Measurements from ENCODE around the gene CYB5B.
A peak's percentile ranks its signal among the peaks of the same experiment; 100 is the strongest.

CYB5B gene, protein sequence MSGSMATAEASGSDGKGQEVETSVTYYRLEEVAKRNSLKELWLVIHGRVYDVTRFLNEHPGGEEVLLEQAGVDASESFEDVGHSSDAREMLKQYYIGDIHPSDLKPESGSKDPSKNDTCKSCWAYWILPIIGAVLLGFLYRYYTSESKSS

DNA sequence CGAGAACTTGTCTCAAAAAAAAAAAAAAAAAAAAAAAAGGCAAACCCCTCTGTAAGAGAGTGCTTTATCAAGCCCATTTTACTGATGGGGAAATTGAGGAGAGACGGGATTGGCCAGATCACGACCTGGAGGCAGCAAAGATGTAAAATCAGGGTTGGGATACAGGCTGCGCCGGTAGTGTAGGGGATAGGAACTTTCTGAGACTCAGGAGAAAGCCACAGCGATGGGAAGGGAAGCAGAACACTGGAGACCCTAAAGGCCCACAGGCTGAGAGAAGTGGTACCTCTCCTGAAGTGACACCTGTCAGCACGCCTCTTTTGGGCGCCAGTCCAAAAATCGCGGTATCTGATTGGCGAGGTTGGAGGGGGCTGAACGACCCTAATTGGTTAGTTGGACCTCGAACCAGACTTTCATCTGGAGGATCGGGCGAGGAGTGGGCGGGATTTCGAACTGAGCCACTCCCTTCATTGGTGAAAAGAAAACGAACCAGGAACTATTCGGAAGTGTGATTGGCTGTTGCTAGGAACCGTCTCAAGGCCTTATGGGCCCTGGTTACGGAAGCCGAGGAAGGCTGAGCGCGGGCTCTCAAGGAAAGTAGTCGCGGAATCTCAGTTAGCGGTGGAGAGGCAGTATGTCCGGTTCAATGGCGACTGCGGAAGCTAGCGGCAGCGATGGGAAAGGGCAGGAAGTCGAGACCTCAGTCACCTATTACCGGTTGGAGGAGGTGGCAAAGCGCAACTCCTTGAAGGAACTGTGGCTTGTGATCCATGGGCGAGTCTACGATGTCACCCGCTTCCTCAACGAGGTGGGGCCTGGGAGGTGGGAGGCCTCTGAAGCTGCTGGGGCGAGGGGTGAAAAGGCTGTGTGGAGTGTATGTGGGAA, at the start of gene CYB5B:
Gene CYB5B, plus strand, starts transcription at position 567 of the 882 bp plus-strand sequence. Its CDS starts 65 bp downstream, at position 632.
- DNase-seq (ENCODE audit: low read depth): peak; percentile 90

DNA sequence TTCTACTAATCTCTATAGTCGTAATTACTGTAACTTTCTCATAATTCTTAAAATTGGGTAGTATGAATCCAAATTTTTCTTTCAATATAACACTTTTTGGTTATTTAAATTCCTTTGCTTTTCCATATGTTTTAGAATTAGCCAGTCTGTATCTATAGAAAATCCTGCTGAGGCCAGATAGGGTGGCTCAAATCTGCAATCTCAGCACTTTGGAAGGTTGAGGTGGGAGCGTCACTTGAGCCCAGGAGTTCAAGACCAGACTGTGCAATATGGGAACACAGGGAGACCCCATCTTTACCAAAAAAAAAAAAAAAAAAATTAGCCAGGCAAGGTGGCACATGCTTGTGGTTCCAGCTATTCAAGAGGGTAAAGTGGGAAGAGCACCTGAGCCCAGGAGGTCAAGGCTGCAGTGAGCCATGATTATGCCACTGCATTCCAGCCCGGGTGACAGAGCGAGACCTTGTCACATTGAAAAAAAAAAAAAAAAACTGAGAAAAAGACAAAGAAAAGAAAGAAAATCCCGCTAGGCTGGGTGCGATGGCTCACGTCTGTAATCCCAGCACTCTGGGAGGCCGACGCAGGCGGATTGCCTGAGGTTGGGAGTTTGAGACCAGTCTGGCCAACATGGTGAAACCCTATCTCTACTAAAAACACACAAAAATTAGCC, 47.9 kb upstream of the CYB5B start:
- no peak for DNase-seq (ENCODE audit: low read depth)

DNA sequence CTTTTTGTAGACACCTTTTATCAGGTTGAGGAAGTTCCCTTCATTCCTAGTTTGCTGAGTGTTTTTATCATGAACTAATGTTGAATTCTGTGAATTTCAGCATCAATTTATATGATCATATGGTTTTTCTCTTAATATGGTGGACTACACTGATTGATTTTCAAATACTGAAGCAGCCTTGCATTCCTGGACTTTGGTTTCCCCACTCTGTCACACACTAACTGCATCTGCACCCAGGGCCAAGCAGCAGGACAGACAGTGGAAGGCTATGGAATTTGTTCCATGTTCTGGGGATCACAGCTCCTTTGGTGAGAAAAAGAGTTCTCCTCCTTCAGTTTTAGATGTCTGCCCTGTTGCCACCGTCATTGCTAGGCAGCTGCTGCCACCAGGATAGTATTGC, 46.4 kb upstream of the CYB5B start:
- no peak for DNase-seq (ENCODE audit: low read depth)

DNA sequence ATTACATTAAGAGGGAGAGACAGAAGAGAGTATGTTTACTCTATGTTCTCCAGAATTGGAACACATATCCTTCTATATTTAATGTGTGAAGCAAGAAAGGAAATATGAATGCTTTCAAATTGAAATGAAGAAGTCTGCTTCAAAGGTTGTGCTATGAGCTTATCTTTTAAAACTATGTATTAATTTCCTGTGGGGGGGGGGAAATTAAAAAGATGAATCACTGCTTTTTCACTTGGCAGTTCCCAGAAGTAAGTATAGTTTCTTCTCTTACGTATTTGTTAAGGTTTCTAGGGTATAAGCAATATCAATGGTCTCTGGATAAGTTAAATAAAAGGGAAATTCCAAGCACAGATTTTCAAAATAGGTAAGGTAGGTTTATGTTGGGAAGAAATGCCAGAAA, 45.7 kb upstream of the CYB5B start:
- DNase-seq (ENCODE audit: low read depth): no peak

DNA sequence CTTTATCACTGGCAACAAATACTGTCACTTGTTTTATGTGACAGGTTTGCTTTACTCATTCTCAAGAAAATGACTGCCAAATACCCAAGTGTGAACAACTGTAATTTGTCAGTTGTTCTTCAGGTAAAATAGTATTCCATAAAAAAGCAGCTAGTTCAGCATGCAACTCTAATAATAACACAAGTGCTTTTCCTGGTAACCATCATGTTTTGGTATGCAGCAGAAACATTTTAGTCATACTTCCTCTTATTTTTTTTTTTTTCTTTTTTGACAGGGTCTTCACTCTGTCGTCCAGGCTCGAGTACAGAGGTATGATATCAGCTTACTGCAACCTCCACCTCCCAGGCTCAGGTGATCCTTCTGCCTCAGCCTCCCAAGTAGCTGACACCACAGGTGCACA, 43.2 kb upstream of the CYB5B start:
- DNase-seq (ENCODE audit: low read depth): no peak

DNA sequence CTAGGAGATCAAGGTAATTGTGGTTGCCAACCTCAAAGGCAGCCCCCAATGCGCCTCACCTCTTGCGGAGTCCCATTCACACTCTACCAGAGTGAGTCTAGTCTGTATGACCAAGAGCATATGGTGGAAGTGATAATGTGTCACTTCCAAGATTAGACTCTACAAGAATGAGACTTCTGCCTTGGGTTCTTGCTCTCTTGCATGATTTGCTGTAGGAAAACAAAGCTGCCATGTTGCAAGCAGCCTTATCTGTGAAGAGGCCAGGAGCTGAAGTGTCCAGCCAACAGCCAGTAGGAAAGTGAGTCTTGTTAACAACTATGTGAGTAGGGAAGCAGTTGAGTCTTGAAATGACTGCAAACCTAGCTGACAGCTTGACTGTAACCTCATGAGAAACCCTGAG, 42.0 kb upstream of the CYB5B start:
- no peak for DNase-seq (ENCODE audit: low read depth)

DNA sequence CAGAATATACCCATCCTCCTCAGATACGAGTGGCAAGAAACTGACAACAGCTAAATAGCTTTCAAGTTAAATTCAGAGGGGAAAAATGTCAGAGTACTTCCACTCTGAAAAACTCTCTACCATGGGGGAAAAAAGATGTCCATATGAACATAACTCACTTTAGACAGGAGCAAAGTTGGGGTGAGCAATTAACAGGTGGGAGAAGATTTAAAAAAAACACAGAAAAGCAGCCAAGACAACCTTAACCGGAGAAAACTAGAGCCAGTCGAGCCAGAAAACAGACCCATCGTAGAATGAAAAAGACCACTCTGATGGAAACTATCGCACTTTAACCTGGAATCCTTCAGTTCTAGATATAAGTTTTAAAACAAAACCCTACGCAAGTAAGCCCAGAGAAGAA, 39.4 kb upstream of the CYB5B start:
- no peak for DNase-seq (ENCODE audit: low read depth)

DNA sequence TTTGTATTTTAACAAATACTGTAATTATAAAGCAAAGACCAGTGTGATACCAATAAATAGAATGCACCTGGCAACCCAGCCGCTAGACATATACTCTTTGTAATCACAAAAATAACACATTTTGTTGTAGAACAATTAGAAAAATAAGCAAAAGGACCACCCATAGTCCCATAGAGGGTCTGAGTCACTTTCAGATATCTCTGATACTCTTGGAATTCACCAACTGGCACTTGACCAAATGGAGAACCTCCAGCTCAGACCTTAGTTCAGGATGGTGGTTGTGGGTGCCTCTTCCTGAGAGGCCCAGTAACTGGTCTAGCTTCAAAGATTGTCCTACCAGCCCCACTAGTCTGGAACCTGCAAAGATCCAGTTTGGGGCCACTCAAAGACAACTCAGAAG, 37.8 kb upstream of the CYB5B start:
- no peak for DNase-seq (ENCODE audit: low read depth)

DNA sequence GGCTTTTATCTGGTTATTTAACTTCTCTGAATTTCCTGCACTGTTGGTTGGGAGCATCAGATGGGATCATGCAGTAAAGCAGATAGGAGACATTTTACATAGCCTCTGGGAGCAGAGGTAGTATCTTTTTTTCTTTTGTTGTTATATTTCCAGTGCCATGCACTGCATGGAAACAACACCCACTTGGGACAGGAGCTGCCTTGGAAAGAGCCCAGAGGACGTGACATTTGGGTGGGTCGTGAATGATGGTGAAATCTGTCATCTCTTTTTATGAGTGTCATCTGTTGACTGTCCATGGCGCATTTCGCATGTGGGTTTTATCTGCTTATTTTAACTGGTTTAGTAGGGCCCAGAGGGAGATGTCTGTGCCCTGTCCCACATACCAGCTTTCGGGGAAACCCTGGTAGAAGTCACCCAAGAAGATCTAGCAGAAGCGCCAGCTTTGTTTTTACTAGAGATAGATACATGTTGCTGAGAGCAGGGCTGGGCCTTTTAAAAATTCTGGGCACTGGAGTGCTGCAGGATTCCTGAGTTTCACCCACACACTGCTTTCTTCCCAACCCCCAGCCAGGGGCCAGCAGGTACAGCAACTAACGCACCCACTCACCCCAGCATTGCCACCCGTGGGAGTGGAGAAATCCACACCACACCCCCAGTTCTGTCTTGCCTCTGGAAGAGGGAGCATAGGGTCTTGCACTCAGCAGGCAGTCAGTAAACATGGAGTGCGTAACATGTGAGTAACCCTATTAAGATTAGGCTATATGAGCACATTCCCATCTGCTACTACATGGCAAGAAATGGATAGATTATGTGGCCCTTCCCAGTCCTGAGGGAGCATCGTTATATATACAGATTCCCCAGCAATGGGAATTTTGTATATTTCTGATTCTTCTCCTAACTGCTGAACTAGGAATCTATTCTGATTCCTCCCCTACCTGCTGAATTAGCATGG, 30.2 kb upstream of the CYB5B start:
- no peak for DNase-seq (ENCODE audit: low read depth)

DNA sequence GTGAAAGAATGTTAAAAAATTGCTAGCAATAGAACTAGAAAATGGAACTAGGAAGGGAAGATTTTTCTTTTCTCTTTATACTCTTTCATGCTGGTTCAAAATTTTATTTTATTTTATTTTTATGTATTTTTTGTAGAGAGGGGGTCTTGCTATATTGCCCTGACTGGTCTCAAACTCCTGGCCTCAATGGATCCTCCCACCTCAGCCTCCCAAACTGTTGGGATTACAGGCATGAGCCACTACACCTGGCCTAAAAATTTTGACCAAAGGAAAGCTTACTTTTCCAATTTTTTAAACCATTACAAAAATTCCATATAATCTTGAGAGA, 28.6 kb upstream of the CYB5B start:
- DNase-seq (ENCODE audit: low read depth): no peak

DNA sequence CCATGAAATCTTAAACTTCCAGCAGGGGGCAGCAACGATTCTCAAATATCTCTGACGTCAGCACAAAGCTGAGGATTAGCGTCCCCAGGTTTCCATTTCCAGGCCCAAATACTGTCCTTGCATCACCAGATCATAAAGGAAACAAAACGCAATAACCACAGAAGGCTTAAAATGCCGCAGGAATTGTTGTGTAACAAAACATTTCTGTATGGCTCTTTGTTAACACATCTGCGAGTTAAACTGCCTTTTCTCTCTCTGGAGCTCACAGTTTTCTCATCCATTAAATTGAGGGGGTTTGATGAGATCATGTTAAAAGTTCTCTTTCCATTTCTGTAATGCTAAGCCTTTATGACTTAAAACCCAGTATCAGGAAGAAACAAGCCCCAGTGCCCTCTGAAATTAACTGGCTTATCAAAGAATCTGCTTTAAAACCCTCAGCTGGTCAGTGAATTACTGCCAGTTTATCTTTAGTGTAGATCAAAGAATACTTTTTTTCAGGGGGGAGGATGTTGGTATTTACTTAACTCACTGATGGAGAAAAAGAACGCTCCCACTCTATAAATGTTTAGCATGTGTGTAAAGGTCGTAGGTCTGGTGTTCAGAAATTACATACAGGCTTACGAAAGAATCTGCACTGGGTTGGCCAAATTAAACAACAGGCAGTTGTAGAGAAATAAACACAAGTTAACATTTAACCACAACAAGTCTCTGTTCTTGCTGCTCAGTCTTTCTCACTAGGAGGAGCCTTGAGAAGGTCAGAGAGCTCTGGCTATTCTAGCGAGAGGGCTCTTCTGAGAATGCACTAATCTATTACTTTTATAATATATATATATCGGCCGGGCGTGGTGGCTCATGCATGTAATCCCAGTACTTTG, 28.0 kb upstream of the CYB5B start:
- peak; percentile 64 for DNase-seq (ENCODE audit: low read depth)

DNA sequence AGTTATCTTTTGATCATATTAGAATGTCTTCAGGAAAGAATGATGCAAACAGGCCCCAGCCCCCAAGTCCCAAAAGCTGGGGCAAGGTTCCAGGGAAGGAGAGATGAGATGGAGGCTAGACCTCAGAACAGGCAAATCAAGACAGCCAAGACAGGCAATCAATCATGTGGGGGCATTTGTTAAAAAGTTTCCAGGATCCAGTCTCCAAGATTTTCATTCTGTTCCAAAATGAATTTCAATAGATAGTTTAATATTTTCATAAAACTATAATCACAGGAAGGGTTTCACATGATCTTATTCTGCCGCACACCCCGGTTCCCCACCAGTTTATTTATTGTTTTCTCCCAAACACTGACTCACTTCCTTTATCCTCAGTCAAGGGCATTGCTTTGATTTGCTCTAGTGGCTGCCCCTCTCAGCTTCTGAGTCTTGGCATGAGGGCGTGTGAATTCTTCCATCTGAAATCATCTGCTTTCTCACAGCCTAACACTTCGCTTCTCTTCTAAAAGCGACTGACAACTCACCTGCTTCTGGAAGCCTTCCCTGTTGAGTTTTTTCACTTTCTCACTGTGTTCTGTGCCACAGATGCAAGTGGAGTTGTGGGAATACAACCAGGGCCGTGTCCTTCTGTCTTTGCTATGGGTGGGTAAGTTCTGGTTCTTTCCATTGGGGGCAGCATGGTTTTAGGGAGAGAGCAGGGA, 26.4 kb upstream of the CYB5B start:
- no peak for DNase-seq (ENCODE audit: low read depth)

DNA sequence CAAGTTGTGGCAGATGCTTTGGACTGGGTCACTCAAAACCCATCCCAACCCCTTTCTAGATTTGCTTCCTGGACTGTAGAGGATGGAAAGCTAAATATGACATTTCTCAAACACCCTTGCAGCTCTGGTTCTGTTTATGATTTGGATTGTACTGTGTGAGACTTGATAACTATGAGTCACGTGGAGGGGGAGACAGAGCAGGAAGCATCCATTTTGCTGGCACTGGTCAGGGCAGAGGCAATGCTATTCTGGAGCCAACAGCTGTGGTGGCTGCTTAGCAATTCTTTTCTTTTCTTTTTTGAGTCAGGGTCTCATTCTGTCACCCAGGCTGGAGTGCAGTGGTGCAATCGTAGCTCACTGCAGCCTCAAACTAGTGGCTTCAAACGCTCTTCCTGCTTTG, 25.1 kb upstream of the CYB5B start:
- DNase-seq (ENCODE audit: low read depth): no peak

DNA sequence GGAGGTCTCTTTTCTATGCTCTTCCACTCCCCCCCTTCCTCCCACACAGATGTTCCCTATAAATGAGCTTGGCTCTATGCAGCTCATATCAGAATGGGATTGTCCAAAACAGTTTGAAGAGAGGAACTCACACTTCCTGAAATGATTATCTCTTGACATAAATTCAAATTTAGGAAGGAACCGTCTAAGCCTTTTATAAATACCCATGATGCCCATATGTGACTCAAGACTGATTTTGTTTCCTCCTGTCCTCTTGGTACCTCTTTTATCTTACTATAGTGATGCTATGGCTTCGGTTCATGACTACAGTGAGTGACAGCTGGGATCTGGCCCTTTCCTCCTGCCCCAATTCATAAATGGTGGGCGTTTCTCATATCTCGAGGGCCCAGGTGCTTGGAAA, 22.0 kb upstream of the CYB5B start:
- no peak for DNase-seq (ENCODE audit: low read depth)

DNA sequence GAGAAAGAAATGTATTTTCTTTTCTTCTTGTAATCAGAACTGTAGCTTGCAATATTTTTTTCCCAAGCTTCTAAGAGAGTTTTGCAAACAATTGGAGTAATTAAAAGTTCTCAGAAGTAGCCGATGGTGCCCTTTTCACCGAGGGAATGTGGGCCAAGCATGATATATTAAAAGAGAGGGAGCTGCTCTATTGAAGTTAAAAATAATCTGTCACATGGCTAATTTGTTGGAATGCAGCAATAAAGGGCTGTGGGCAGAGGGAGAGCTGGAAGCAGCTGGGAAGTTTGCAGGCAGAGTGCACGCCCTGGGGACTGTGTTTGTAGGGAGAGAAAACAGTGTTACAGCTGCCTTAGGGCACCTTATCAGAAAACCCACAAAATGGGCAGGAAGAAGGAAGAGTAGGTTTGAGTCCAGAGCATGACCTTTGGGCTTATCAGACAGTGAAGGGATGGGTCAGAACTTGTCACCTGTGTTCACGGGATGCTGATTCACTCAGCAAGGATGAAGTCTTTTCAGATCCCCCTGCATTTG, 20.1 kb upstream of the CYB5B start:
- DNase-seq (ENCODE audit: low read depth): no peak

DNA sequence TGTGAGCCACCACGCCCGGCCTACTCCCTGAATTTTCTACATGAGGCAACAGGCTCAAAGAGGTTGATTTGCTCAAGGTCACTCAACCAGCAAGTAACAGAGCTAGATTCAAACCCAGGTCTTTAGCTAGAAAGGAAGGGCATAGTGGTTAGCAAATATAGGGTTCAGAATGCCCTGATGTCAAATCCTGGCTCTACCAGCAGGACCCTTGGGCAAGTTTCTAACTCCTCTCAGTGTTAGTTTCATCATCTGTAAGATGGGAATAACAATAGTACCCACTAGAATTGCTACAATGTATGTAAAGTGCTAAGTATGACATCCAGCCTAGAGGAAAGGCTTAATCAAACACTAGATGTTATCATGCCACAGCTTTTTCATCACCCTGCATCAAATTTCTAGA, 19.1 kb upstream of the CYB5B start:
- DNase-seq (ENCODE audit: low read depth): no peak

DNA sequence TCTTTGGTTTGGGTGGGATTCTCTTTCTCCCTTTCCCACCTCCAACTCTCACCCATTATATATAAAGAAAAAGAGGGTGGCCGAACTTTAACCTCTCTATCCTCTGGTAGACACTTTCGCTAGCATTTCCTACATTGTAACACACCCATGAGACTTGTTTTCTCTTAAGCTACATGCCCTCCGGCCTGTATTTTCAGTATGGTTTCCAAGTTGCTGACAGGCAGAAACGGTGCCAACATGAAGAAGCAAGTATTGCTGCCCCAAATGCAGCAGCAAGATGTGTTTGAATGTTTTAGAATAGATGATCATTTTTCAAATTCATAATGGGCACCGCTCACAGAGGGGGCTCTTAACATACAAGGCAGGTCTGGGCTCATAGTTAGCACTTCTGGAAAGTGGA, 18.7 kb upstream of the CYB5B start:
- no peak for DNase-seq (ENCODE audit: low read depth)

DNA sequence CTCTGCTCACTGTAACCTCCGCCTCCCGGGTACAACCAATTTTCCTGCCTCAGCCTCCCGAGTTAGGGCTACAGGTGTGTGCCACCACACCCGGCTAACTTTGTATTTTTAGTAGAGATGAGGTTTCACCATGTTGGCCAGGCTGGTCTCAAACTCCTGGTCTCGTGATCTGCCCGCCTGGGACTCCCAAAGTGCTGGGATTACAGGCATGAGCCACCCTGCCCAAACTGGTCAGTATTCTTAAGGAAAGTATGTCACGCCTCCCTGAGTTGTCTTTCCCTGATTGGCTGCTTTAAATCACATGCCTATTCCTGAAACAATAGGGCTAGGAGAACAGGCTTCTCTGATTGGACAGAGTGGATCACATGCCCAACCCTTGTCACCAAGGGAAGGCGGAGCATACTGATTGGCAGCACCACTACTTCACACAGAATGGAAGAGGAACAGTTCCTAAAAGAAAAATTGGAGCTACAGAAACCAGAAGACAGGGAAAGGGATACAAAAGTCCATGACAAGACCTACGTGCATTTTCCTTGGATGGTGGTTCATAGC, 17.6 kb upstream of the CYB5B start:
- DNase-seq (ENCODE audit: low read depth): no peak

DNA sequence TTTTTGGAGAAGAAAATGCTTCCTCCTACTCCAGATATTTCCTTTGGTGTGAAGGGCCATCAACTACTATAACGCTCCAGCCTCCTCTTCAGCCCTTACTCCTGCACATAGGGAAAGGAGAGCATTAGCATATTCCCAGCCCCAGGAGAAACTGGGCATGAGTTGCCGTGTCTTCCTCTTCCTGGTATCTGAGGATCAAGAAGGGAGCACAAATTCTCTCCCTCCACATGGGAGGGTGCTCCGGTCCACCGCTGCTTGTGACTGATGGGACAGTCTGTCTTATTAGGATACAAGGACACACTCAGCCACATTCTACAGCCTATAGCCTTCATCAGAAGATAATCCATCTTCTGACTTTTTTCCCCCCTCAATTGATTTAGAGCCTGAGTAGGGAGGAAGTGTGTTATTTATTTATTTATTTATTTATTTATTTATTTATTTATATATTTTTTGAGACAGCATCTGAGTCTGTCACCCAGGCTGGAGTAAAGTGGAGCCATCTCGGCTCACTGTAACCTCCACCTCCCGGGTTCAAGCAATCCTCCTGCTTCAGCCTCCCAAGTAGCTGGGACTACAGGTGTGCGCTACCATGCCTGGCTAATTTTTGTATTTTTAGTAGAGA, 16.6 kb upstream of the CYB5B start:
- DNase-seq (ENCODE audit: low read depth): no peak

DNA sequence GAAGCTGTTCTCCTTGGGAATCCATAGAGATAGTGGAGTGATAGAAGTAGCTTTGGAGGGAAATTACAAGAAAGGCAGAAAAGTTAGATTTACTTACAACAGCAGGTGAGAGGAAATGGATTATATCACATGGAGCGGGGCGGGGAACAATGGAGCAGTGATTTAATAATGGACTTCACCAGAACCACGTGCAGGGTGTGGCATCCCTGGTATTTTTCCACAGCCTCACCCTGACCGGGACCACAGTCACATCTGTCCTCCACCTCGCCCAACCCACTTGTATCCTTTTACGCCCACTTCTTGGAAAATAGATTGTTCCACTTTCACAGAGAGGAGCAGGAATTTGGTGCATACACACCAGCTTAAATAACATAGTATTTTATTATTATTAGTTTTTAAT, 15.9 kb upstream of the CYB5B start:
- DNase-seq (ENCODE audit: low read depth): no peak
